BE2C (cell line): Measurements from ENCODE around the gene CXCL13.

Experiments
- DNase-seq: peaks from one replicate; pipeline ENCODE4 v3.0.0-alpha.2; 2020
- H3K27me3 ChIP-seq: fragments of 250-450 bp; sonication (Bioruptor Pico); 2 replicates; pipeline ENCODE4 v1.5.1; 2020; ENCODE audit warnings: mild to moderate bottlenecking
- H3K36me3 ChIP-seq: fragments of 250-450 bp; sonication (Bioruptor Pico); 2 replicates; pipeline ENCODE4 v1.5.1; 2020; ENCODE audit warnings: mild to moderate bottlenecking
- H3K4me1 ChIP-seq: fragments of 250-450 bp; sonication (Bioruptor Pico); 2 replicates; pipeline ENCODE4 v1.5.1; 2020
- H3K4me3 ChIP-seq: 2 replicates; pipeline ENCODE4 v1.5.1; 2011; ENCODE audit warnings: low read depth, low read length
- H3K9me3 ChIP-seq: fragments of 250-450 bp; sonication (Bioruptor Pico); 2 replicates; pipeline ENCODE4 v1.5.1; 2020
- CTCF ChIP-seq: IDR thresholded peaks from 2 replicates; pipeline ENCODE4 v1.5.1; 2012; ENCODE audit warnings: mild to moderate bottlenecking, low read depth, low read length

The CXCL13 gene

GRCh38 chr4:77586951-77587383, 18.7 kb upstream of the CXCL13 start:
- H3K27me3 ChIP-seq, result peaks cover 5% of the 10 kb centered on the region; the same call in 1 of the 2 replicates
- no peaks in the 10 kb centered on the region for H3K9me3 ChIP-seq
- no peak for DNase-seq
- no peak for TF ChIP-seq CTCF
- no peaks in the 10 kb centered on the region for H3K4me1 ChIP-seq
- no peak overlapping the region for H3K4me3 ChIP-seq
- H3K36me3 ChIP-seq, result no peaks in the 10 kb centered on the region

GRCh38 chr4:77590482-77590881, 15.1 kb upstream of the CXCL13 start:
- no peaks in the 10 kb centered on the region for H3K9me3 ChIP-seq
- no peak overlapping the region for H3K4me3 ChIP-seq
- no peaks in the 10 kb centered on the region for H3K4me1 ChIP-seq
- H3K27me3 ChIP-seq, result peaks cover 7% of the 10 kb centered on the region; the same call in 1 of the 2 replicates
- H3K36me3 ChIP-seq, result no peaks in the 10 kb centered on the region
- no peak for TF ChIP-seq CTCF
- no peak for DNase-seq

- Histone ChIP-seq H3K4me3 (no peak overlapping the region), H3K4me1 (no peaks in the 10 kb centered on the region), H3K36me3 (no peaks in the 10 kb centered on the region), H3K9me3 (no peaks in the 10 kb centered on the region), H3K27me3 (peaks cover 7% of the 10 kb centered on the region; the same call in 1 of the 2 replicates)
- no peak for TF ChIP-seq CTCF
- DNase-seq, result no peak
Measured at GRCh38 chr4:77591532-77591931, 14.1 kb upstream of the CXCL13 start.

- no peaks in the 10 kb centered on the region for H3K9me3 ChIP-seq
- no peaks in the 10 kb centered on the region for H3K4me1 ChIP-seq
- peaks cover 2% of the 10 kb centered on the region; the same call in 1 of the 2 replicates for H3K27me3 ChIP-seq
- no peak for TF ChIP-seq CTCF
- no peak overlapping the region for H3K4me3 ChIP-seq
- H3K36me3 ChIP-seq, result no peaks in the 10 kb centered on the region
- DNase-seq, result no peak
Measured at GRCh38 chr4:77593101-77593500, 12.5 kb upstream of the CXCL13 start.

GRCh38 chr4:77593993-77594392, 11.6 kb upstream of the CXCL13 start:
- Histone ChIP-seq H3K27me3 (peaks cover 2% of the 10 kb centered on the region; the same call in 1 of the 2 replicates), H3K9me3 (no peaks in the 10 kb centered on the region), H3K4me1 (no peaks in the 10 kb centered on the region), H3K4me3 (no peak overlapping the region), H3K36me3 (no peaks in the 10 kb centered on the region)
- TF ChIP-seq CTCF, result no peak
- no peak for DNase-seq

- Histone ChIP-seq H3K9me3 (no peaks in the 10 kb centered on the region), H3K27me3 (peaks cover 2% of the 10 kb centered on the region; the same call in 1 of the 2 replicates), H3K4me3 (no peak overlapping the region), H3K4me1 (no peaks in the 10 kb centered on the region), H3K36me3 (no peaks in the 10 kb centered on the region)
- TF ChIP-seq CTCF, result no peak
- DNase-seq, result no peak
Measured at GRCh38 chr4:77595364-77595973, 10.2 kb upstream of the CXCL13 start.
